Activated naive CD4-positive, alpha-beta T cell treated with anti-CD3 and anti-CD28 coated beads, Interleukin-2, amount 50 U/mL, for 16 hours (primary cell): ENCODE data around the gene KIF26B.

ENCODE experiments used
- DNase-seq: peaks from one replicate; pipeline ENCODE4 v3.0.0-alpha.2; 2020

Gene KIF26B

DNA sequence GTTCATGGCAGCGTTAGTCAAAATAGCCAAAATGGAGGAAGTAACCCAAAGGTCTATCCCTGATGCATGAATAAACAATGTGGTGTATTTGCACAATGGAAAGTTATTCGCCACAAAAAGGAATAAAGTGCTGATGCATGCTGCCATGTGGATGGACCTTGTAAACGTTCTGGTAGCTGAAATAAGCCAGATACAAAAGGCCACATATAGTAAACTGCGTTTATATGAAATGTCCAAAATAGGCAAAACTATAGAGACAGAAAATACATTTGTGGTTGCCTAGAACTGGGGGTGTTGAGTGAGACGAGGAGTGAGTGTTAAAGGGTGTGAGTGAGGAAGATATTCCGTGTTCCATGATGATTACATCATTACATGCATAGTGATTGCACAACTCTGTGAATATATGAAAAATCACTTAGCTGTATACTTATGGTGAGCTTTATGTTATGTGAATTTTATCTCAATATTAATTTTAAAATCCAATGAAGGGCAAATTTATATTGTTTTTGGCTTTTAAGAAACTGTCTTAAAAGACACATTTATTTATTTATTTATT is 321.3 kb downstream of the KIF26B start:
- DNase-seq, result no peak

- no peak for DNase-seq
Observed at GRCh38 chr1:245477941-245478340, 323.2 kb downstream of the KIF26B start.

DNA sequence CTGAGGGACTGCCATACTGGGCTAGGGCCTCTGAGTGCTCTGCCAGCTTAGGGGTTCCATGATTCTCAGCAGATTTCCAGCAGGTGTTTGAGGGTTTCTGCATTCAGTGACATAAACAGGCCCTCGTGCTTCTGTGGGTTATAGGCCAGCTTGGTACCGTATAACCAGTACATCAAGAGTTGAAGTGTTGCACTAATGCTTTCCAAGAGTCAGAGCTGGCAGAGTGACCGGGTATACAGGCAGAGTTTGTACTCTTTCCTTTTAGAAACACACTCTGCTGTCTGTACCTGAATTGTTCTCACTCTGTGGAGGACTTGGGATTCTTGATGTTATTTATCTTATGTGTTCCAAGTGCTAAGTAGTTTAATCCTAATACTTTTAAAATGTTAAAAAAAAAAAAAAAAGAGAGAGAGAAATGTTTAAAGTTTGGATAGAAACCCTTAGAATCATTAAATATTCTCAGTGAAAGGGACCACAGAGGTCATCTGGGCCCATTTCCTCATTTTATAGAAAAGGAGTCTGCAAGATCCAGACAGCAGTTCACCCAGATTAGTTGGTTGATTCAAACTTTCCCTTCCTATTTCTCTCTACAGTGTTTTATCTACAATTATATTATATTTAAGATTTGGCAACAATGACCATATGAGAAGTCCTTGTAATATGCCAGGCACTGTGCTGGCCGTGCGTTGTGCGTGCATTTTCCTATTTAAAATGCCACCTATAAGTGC is 325.8 kb downstream of the KIF26B start:
- no peak for DNase-seq

DNA sequence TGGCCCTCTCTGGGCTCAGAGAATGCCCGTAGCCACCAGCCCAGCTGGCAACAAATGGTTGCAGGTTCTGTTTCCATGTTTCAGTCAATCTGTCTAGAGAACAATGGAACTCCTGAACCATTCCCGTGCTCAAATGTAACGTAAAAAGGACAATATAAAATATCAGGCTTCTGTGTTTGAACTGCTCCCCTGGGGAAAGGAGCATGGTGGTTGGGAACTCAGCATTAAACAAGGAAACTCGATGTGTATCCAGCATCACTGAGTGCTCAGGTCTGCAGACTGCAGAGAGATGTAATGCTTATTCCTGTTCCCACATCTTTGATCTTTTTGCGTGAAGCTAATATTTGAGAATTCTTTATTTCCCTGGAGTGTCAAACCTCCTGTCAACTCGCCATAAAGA is 326.5 kb downstream of the KIF26B start:
- DNase-seq, result no peak

DNA sequence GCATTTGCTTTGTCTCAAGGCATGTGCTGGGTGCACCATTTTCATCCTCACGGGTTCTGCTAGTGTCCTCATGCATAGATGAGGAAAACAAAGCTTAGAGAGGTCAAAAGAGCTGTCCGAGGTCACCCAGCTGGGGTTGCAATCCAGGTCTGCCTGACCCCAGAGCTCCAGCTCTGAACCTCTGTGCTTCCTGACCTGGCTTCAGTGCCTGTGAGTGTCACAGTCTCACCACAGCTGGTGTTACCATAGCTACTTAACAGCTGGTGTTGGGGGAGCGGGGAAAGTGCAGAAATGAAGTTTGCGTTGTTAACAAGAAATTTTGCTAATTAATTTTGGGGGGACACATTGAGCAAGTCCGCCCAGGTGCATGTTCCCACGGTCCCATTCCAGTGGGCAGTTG is 328.5 kb downstream of the KIF26B start:
- no peak for DNase-seq

GRCh38 chr1:245484176-245484575 is 329.4 kb downstream of the KIF26B start:
- DNase-seq, result no peak

GRCh38 chr1:245485996-245486395 is 331.2 kb downstream of the KIF26B start:
- DNase-seq, result no peak

GRCh38 chr1:245486775-245487470 is 332.1 kb downstream of the KIF26B start:
- DNase-seq, result no peak

DNA sequence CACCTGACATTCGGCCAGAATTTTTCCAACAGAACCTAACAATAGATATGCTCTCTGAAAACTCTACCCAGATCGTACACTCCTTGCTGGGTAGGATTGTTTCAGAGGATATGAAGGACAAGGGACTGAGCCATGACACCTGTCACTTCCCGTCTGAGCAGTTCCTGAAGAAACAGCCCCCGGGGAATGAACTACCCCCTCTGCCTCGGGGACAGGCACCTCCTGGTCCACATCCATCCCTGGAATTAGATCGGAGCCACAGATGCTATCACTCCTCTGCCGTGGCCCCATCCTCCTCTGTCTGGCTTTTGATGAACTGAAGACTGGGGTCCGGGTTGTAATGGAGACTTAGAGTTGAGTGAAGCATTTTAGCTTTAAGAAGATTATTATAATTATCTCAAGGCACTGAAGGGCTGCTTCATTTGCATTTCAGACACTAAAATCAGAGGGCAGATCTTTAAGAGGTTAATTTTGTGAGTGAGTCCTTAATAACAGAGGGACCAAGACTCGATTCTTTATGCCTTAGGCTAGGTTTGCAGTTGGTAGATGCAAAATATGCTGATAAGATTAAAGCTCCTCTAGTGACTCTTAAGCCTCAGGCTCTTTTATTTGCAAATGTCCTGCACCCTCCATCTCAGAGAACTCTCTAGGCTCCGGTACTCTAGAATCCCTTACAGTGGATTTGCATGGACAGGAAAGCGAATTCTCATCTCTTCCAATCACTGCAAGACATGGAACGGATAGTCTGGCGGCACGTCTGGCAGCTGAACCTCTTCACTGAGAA is 333.8 kb downstream of the KIF26B start:
- no peak for DNase-seq

- DNase-seq, result no peak
Observed at GRCh38 chr1:245489838-245490237, 335.1 kb downstream of the KIF26B start.

DNA sequence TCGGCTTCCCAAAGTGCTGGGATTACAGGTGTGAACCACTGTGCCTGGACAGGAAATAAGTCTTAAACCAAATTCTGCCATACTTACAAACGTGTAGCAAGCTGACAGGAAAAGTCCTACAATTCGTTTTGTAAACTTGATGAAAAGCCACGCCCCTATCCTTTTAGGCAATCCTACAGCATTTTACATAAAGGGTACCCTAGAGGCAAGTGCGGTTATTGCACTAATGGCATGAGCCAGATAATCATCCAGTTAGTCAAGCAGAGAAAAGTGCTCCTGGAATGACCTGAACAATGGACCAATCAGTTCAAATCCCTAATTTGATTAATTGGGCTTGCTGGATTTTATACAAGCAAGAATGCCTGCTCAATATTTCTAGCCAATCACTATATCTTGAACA is 338.2 kb downstream of the KIF26B start:
- DNase-seq, result no peak

GRCh38 chr1:245495681-245496080 is 340.9 kb downstream of the KIF26B start:
- DNase-seq, result no peak

DNA sequence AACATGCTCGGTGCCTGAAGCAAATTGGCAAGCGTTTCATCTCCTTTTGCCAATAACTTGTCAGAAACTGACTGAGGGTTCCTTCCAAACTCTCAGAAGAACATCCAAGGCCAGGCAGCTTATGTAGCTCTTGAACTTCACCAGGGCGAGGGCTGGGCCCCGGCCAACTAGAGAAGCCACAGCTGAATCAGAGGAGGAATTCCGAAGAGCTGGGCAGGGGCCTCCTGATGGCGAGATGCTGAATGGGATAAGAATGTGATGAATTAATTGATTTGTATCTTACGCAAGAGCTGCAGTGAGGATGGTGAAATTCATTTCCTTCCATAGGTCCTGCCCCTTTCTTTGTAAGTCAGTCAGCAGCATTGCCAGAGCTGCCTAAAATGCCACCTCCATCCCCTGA is 345.8 kb downstream of the KIF26B start:
- no peak for DNase-seq

- DNase-seq, result no peak
Observed at GRCh38 chr1:245501633-245502032, 346.8 kb downstream of the KIF26B start.

- DNase-seq, result no peak
Observed at GRCh38 chr1:245503548-245503947, 348.8 kb downstream of the KIF26B start.

DNA sequence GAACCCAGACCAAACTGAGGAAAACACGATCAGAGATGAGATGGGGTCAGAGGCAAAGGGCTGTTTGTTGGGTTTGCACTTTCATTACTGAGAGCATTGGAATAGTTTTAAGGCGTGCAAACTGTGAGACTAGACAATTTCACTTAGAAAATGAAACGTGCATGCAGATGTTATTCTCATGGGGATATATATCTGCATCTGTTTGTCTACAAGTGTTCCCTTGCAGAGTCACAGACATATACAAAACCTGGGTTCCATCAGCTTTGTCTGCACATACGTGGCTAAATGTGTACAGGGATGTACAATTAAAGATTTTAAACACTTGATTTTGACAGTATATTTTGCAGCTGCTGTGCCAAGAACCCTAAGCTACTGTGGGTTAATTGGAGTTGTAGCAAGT is 355.4 kb downstream of the KIF26B start:
- no peak for DNase-seq

DNA sequence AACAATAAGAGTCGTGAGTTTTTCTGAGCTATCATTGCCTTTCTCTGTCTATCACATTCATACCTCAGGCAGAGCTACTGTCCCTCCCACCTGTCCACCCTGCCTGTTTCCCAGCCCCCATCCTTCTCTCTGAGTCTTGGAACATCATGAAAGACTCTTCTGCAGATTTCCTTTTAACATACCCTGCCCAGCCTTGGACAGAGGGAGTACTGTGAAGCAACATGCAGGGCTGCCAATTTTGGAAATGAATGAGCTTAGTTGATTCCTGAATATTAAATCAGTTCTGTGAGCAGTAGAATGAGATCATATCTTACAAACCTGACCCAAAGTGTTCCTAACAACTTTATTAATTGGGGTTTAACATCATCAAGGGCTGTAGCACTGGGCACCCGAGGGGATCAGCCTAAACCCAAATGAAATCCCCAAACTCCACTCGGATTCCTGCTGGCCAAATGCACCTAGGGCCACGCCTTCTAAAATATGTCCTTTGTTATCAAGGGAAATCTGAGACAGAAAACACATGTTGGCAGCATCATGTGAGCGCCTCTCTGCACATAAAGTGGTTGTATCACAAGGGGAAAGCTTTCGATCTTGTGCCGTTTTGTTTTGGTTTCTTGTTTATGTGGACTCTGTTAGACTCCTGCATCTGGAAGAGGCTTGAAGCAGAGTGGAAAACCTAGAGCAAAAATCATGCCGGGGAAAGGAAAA is 357.6 kb downstream of the KIF26B start:
- DNase-seq, result no peak

GRCh38 chr1:245512980-245513578 is 358.3 kb downstream of the KIF26B start:
- DNase-seq, result no peak

DNA sequence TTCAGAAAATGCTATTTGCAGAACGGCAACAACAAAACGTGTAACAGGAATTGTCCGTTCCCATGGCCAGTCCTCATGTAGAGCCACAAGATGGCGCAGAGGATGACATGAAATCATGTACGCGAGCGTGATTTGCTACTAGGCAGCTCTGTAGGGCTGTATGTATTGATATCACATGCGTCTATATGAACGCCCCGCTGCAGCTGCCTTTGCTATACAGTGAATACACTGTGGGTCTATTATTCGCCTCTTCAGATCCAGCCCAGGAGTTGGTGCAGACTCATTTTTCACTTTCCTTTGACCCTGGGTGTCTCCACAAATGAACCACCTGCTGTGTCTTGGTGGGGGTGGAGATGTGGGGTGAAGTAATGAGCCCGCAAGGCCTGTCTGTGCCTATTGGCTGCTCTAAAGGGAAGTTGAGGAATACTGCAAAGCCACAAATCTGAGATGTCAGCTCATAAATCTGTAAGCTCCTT is 361.5 kb downstream of the KIF26B start:
- DNase-seq, result no peak

- DNase-seq, result no peak
Observed at GRCh38 chr1:245520611-245521010, 365.8 kb downstream of the KIF26B start.

DNA sequence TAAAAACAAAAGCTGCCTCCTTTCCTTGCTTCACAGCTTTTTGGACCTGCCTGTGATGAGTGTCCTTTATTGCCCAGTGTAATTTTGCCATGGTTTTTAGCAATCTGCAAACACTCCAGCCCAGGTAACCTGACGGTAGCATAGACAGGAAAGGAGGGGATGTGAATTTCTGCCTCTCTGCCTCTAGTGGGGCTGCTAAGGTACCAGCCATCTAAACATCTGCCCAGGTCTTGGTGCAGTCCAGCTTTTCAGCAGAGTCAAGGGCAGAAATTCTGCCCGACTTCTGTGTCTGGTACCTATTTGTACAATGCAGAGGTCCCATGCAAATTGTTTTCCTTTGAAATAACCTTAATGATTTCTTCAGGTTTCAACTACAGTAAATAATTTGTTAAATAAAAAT is 371.4 kb downstream of the KIF26B start:
- no peak for DNase-seq

DNA sequence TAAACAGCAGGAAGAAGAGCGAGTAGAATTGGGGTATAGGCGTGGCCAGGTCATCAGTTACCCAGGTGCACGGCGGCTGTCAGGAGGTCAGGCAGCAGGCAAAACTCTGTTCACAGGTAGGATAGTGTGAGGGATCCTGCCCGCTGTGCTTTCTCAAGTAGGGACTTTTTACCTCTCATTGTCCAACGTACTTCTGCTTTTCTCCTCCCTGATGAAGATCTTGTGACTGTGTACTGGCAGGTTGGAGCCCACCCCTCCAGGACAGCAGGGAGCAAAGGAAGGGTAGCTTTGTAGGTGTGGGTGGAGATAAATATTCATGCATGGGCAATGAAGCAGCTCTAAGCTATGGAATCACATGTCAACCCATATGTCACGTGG is 373.5 kb downstream of the KIF26B start:
- no peak for DNase-seq
